Kidney epithelial cell (primary cell): ENCODE results near the gene TOB1. TPM values are rescaled to one million over a fixed set of nuclear protein-coding genes. Genes with fewer than 3 reads are reported as not detected.

Source experiments
- DNase-seq: peaks from one replicate; pipeline ENCODE4 v3.0.0-alpha.2; 2010; ENCODE audit warnings: low read depth
- H3K27me3 ChIP-seq: 2 replicates; pipeline ENCODE4 v1.6.0; 2011; ENCODE audit warnings: low read length; ENCODE audit not compliant: control insufficient read depth, insufficient read depth
- H3K36me3 ChIP-seq: 2 replicates; pipeline ENCODE4 v1.5.1; 2011; ENCODE audit warnings: low read length; ENCODE audit not compliant: control insufficient read depth, insufficient read depth
- H3K4me3 ChIP-seq: 2 replicates; pipeline ENCODE4 v1.5.1; 2011; ENCODE audit warnings: low read depth, mild to moderate bottlenecking, control low read depth, low read length
- total RNA-seq: library from RNA; depleted of rRNA; stranded (reverse); fragments of >200 nt; gene quantifications from 2 replicates; pipeline ENCODE4 v1.2.3, GENCODE V29; 2015
- TF ChIP-seq, protein P1 (sequence below): IDR thresholded peaks from 2 replicates; pipeline ENCODE4 v1.5.1; 2011; ENCODE audit warnings: mild to moderate bottlenecking, moderate library complexity, low read length, control low read depth, inconsistent platforms; ENCODE audit not compliant: insufficient read depth, poor library complexity, severe bottlenecking

The TOB1 gene
- total RNA-seq, 1 donor from 2014 or later: 11.4 TPM

DNA sequence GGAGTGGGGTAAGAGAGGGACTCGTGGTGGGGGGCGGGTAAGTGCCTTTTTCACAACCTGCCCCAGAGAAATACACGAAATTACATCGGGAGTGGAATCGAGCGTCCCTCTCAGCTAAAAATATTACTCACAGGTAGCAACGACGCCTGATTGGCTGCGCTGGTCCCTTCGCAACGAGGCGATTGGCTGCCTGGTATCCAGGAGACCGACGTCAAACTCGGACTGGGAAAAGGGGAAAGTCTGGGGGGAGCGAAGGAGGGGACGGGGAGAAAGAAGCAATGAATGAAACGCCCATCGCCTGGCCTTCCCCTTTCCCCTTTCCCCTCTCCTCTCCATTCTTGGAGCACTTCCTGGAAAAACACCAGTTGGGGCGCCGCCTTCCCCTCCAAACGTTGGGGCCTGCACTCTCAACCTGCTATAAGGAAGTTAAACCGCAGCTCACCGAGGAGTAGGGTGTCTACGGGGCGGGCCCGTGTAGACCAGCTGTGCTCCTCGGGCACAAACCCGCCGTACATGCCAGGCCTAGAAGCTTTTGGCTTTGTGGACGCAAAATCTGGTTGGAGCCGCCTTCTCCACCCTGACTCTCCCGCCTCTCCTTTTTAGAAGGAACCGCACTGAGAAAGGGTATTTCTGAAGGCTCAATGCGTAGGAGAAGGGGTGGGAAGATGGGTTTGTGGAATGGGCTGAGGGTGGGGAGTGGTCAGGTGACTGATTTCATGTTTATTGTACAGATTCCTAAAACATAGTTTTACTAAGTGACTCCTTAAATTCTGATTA, 1.4 kb upstream of the TOB1 start:
- TF ChIP-seq, protein P1, sequence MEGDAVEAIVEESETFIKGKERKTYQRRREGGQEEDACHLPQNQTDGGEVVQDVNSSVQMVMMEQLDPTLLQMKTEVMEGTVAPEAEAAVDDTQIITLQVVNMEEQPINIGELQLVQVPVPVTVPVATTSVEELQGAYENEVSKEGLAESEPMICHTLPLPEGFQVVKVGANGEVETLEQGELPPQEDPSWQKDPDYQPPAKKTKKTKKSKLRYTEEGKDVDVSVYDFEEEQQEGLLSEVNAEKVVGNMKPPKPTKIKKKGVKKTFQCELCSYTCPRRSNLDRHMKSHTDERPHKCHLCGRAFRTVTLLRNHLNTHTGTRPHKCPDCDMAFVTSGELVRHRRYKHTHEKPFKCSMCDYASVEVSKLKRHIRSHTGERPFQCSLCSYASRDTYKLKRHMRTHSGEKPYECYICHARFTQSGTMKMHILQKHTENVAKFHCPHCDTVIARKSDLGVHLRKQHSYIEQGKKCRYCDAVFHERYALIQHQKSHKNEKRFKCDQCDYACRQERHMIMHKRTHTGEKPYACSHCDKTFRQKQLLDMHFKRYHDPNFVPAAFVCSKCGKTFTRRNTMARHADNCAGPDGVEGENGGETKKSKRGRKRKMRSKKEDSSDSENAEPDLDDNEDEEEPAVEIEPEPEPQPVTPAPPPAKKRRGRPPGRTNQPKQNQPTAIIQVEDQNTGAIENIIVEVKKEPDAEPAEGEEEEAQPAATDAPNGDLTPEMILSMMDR: no peak
- Histone ChIP-seq H3K4me3 (peak overlapping the region; percentile 78), H3K27me3 (no peaks in the 10 kb centered on the region), H3K36me3 (no peaks in the 10 kb centered on the region)
- peak; percentile 79 for DNase-seq

DNA sequence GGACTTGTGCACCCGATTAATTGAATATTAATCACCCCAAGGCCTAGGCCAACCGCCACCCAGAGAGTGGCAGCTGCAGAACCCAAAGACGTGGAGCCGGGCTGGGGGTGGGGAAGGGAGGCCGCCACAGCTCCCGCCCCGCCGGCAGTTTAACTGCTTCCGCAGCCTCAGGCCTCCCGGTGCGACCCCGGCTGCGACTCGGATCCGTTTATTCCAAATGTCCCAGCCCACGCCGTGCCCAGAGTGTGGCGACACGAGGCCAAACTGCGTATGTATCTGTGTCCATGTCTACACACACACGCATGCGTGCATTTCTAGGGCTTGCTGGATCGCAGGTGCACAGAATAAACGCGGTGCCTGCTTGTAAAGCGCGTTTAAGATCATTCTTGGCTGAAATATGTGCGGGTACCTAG, 802 bp upstream of the TOB1 start:
- TF ChIP-seq, protein P1: no peak
- Histone ChIP-seq H3K36me3 (no peaks in the 10 kb centered on the region), H3K27me3 (no peaks in the 10 kb centered on the region), H3K4me3 (peak overlapping the region; percentile 78)
- DNase-seq: no peak

GRCh38 chr17:50865868-50866260, 290 bp downstream of the TOB1 start:
- DNase-seq: no peak
- H3K36me3 ChIP-seq: no peaks in the 10 kb centered on the region
- TF ChIP-seq, protein P1: no peak
- H3K27me3 ChIP-seq: no peaks in the 10 kb centered on the region
- H3K4me3 ChIP-seq: peak overlapping the region; percentile 78

DNA sequence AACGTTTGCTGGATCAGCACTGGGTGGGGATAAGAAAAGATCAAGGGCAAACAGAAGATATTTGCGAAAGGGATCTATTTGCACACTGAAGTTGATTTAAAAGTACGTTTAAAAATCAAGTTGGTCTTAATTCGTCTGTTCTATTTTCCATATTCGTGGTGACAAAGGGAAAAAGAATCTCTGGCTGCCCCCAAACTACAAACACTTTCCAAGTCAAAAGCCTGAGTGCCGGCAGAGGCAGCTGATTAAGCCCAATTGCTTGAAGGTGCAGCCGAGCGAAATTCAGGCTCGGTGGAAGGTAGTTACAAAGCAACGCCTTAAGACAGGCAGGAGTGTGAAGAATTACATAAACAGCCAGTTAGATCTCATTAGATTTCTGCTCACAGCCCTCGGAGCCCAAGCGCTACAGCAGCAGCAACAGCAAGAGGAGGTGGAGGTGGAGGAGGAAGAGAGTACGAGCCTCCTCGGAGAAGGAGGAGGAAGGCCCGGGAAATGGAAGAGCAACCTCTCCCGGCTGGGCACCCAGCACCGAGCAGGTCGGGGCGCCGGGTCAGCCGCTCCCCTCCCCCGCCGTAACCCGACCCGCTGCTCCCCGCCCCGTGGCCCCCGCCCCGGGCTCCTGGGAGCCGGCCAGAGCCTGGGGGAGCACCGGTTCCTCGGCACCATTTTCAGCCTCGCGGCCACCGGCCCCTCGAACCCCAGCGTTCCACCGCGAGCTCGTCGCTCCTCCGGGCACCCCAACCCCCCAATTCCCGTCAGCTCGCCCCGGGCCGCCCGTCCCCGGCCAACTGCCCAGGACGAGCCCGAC, 890 bp downstream of the TOB1 start:
- no peak for DNase-seq
- H3K4me3 ChIP-seq: peak overlapping the region; percentile 78
- TF ChIP-seq, protein P1: no peak

GRCh38 chr17:50864747-50865059, 1.5 kb downstream of the TOB1 start:
- TF ChIP-seq, protein P1: no peak
- Histone ChIP-seq H3K27me3 (no peaks in the 10 kb centered on the region), H3K36me3 (no peaks in the 10 kb centered on the region), H3K4me3 (peak overlapping the region; percentile 78)
- no peak for DNase-seq

More for the DNA sequence above, 890 bp downstream of the TOB1 start:
- H3K27me3 ChIP-seq: no peaks in the 10 kb centered on the region
- no peaks in the 10 kb centered on the region for H3K36me3 ChIP-seq
